Liver (tissue), 9 donors: ENCODE measurements around the gene ECM2. TPM values are rescaled to one million over a fixed set of nuclear protein-coding genes. Genes with fewer than 3 reads are reported as not detected.
"Not testable (repeated sequence)": the region's sequence is repeated elsewhere in the genome, so short reads cannot be mapped to it uniquely, and the experiment has no call there.

Experiments used
- DNase-seq: peaks from one replicate; pipeline ENCODE4 v3.0.0-alpha.2; 2017; ENCODE audit warnings: low spot score
- H3K27ac ChIP-seq, 2 donors: one replicate each; pipeline ENCODE4 v1.7.0; 2013; ENCODE audit warnings: inconsistent platforms in 2 of 2, low read length in 2 of 2, control low read depth in 1 of 2, low read depth in 1 of 2, mild to moderate bottlenecking in 1 of 2
- H3K27me3 ChIP-seq, 4 donors: one replicate each; pipeline versions ENCODE4 v1.6.1 to v1.7.0; 2013; ENCODE audit warnings: low read length in 3 of 4, inconsistent platforms in 1 of 4, mild to moderate bottlenecking in 1 of 4, moderate library complexity in 1 of 4; ENCODE audit not compliant: control insufficient read depth in 4 of 4, insufficient read depth in 4 of 4
- H3K36me3 ChIP-seq, 4 donors: one replicate each; pipeline versions ENCODE4 v1.6.1 to v1.7.0; 2013; ENCODE audit warnings: low read length in 3 of 4, mild to moderate bottlenecking in 3 of 4, low read depth in 1 of 4, moderate library complexity in 1 of 4; ENCODE audit not compliant: control insufficient read depth in 4 of 4, insufficient read depth in 3 of 4
- H3K4me1 ChIP-seq, 4 donors: one replicate each; pipeline versions ENCODE4 v1.6.1 to v1.7.0; 2013; ENCODE audit warnings: low read length in 3 of 4, mild to moderate bottlenecking in 3 of 4, moderate library complexity in 1 of 4; ENCODE audit not compliant: control insufficient read depth in 4 of 4, insufficient read depth in 4 of 4
- H3K4me3 ChIP-seq, 3 donors: one replicate each; pipeline versions ENCODE4 v1.6.1 to v1.7.0; 2013; ENCODE audit warnings: low read length in 3 of 3, control low read depth in 1 of 3, low read depth in 1 of 3, mild to moderate bottlenecking in 1 of 3
- H3K9ac ChIP-seq, 2 donors: one replicate each; pipeline ENCODE4 v1.7.0; 2013; ENCODE audit warnings: low read length in 2 of 2, mild to moderate bottlenecking in 2 of 2, moderate library complexity in 2 of 2, control low read depth in 1 of 2, low read depth in 1 of 2
- H3K9me3 ChIP-seq, 4 donors: one replicate each; pipeline versions ENCODE4 v1.6.1 to v1.7.0; 2013; ENCODE audit warnings: low read length in 3 of 4; ENCODE audit not compliant: control insufficient read depth in 4 of 4
- ATF3 ChIP-seq: IDR thresholded peaks from 2 replicates; pipeline ENCODE4 v1.6.1; 2016; ENCODE audit warnings: antibody characterized with exemption
- CTCF ChIP-seq: fragments of 150-350 bp; IDR thresholded peaks from 2 replicates; pipeline ENCODE4 v1.5.1; 2017; ENCODE audit warnings: improper control_type of control experiment, low read depth, low read length; ENCODE audit not compliant: missing input control
- FOXA1 ChIP-seq: IDR thresholded peaks from 2 replicates; pipeline ENCODE4 v1.6.1; 2016; ENCODE audit warnings: antibody characterized with exemption
- GABPA ChIP-seq, 2 donors: IDR thresholded peaks in 1 of 2; conservative IDR thresholded peaks in 1 of 2; 2 replicates each; pipeline ENCODE4 v1.6.1; 2016; ENCODE audit warnings: antibody characterized with exemption in 2 of 2, mild to moderate bottlenecking in 1 of 2, moderate library complexity in 1 of 2
- HNF4A ChIP-seq, 2 donors: conservative IDR thresholded peaks; 2 replicates each; pipeline ENCODE4 v1.6.1; 2016; ENCODE audit warnings: antibody characterized with exemption in 2 of 2, mild to moderate bottlenecking in 2 of 2
- MAX ChIP-seq: IDR thresholded peaks from 2 replicates; pipeline ENCODE4 v1.6.1; 2016; ENCODE audit warnings: antibody characterized with exemption
- RAD21 ChIP-seq, 2 donors: IDR thresholded peaks; 2 replicates each; pipeline ENCODE4 v1.6.1; 2016; ENCODE audit warnings: antibody characterized with exemption in 2 of 2, mild to moderate bottlenecking in 2 of 2
- REST ChIP-seq: IDR thresholded peaks from 2 replicates; pipeline ENCODE4 v1.6.1; 2016; ENCODE audit warnings: antibody characterized with exemption, mild to moderate bottlenecking
- SP1 ChIP-seq: IDR thresholded peaks from 2 replicates; pipeline ENCODE4 v1.6.1; 2018; ENCODE audit warnings: antibody characterized with exemption, mild to moderate bottlenecking
- TAF1 ChIP-seq: conservative IDR thresholded peaks from 2 replicates; pipeline ENCODE4 v1.6.1; 2016; ENCODE audit warnings: antibody characterized with exemption, mild to moderate bottlenecking
- YY1 ChIP-seq: IDR thresholded peaks from 2 replicates; pipeline ENCODE4 v1.6.1; 2016; ENCODE audit warnings: antibody characterized with exemption, mild to moderate bottlenecking
- ZBTB33 ChIP-seq: IDR thresholded peaks from 2 replicates; pipeline ENCODE4 v1.6.1; 2016; ENCODE audit warnings: antibody characterized with exemption
- WGBS: extraction: QIAGEN DNeasy Blood & Tissue Kit; methylation state at CpG from one replicate; pipeline ENCODE4 v1.1.7; 2013; 5-methylcytosine and 5-hydroxymethylcytosine counted together
- polyA plus RNA-seq, 2 donors: library from polyadenylated mRNA; stranded (reverse) in 1 of 2; unstranded in 1 of 2; fragments of 200-250 nt in 1 of 2; fragments of >200 nt in 1 of 2; fragmentation: Nextera tagmentation in 1 of 2; extraction: Ambion mirVana in 1 of 2; gene quantifications; one replicate each; pipeline versions ENCODE4 v1.2.1 to v1.2.3, GENCODE V29; 2013 to 2015
- total RNA-seq, 2 donors: library from RNA; depleted of rRNA; stranded (reverse); fragments of >200 nt; gene quantifications; one replicate each; pipeline ENCODE4 v1.2.3, GENCODE V29; 2014
- donor health status: healthy.
- donor health status: healthy.
- donor health status: healthy.
- donor health status: healthy.
- donor health status: healthy.

The ECM2 gene
- total and polyA plus RNA-seq, 4 donors, result 11.6 to 42.0 (median 15.3) TPM

- H3K9me3 ChIP-seq, result no peaks in the 10 kb centered on the region
- WGBS, result 78% methylated on average over 1 of the region's 1 CpG
- H3K9ac ChIP-seq, result no peak overlapping the region
- H3K27me3 ChIP-seq, result no peaks in the 10 kb centered on the region
- no peak overlapping the region for H3K4me3 ChIP-seq
- H3K36me3 ChIP-seq, result no peaks in the 10 kb centered on the region
- DNase-seq, result no peak
- TF ChIP-seq SP1 (no peak), MAX (no peak), ATF3 (no peak), ZBTB33 (no peak), REST (no peak), YY1 (no peak), GABPA (IDR thresholded peaks at IDR 0.05 in 1 of 2, conservative IDR thresholded peaks at IDR 0.05 in 1 of 2) (no peak), RAD21 (IDR thresholded peaks at IDR 0.05) (no peak), CTCF (no peak), HNF4A (conservative IDR thresholded peaks at IDR 0.05) (no peak), TAF1 (no peak), FOXA1 (no peak)
- H3K4me1 ChIP-seq, result no peaks in the 10 kb centered on the region
- no peak overlapping the region for H3K27ac ChIP-seq
These were observed 40.4 kb upstream of the ECM2 start for GRCh38 chr9:92576175-92576574.

GRCh38 chr9:92573612-92574011 is 37.8 kb upstream of the ECM2 start:
- H3K9me3 ChIP-seq, H3K27me3 ChIP-seq, H3K4me1 ChIP-seq, H3K9ac ChIP-seq, H3K4me3 ChIP-seq, H3K27ac ChIP-seq, H3K36me3 ChIP-seq, DNase-seq: not testable (repeated sequence)
- WGBS, result 96% methylated on average over 14 of the region's 14 CpGs

- not testable (repeated sequence) for H3K4me3 ChIP-seq, DNase-seq, H3K9ac ChIP-seq, H3K4me1 ChIP-seq, H3K27me3 ChIP-seq, H3K27ac ChIP-seq, H3K36me3 ChIP-seq, H3K9me3 ChIP-seq
- 96% methylated on average over 2 of the region's 2 CpGs for WGBS
These were observed 36.1 kb upstream of the ECM2 start for GRCh38 chr9:92571871-92572270.
